ENCODE results near the gene TAC4. TPM values are rescaled to one million over a fixed set of nuclear protein-coding genes. Genes with fewer than 3 reads are reported as not detected.

The TAC4 gene
- total and polyA plus RNA-seq, 2 donors (not counting 3 experiments of a cell fraction or from before 2014, with no cell fraction given): 0.19 TPM; not detected in 1

DNA sequence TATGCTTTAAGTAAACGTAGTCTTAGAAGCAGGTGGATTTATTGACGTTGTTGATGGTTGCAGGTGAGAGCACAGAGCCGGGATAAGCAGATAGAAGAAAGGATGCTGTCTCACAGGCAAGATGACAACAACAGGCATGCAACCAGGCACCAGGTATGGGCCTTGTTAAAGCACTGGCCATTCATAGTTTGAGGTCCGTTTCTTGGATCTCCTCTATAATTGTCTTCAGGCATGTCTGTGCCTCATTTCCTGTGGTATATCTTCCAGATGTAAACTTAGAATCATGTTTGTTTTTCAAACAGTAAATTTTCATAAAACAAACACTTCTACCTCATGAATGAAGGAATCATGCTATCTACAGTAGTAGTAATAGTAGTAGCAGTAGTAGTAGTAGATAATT, 38.8 kb downstream of the TAC4 start:
- no peak overlapping the region for H3K4me3 ChIP-seq (replicated peaks in 1 of 3; ENCODE audit: insufficient read depth in 1 of 3, low read depth in 1 of 3, low read length in 3 of 3)
- no TSS peak for BruUV-seq (replicated peaks)
- H4K20me1 ChIP-seq (replicated peaks; ENCODE audit: control insufficient read depth, extremely low read depth, insufficient read depth, low read length): no peaks in the 10 kb centered on the region
- DNase-seq (ENCODE audit: low read depth, low spot score): no peak
- H3K27ac ChIP-seq (ENCODE audit: insufficient read depth, low read depth, low read length): no peak overlapping the region
- intact Hi-C loops (cut with micrococcal nuclease) (no loop called here), dilution Hi-C loops (cut with MboI; ENCODE audit: extremely low pct_ligation_motif_present, low sequenced_read_pairs) (no loop called here)
- no peak overlapping the region for H2AFZ ChIP-seq (ENCODE audit: low read depth, low read length)
- H3K27me3 ChIP-seq (ENCODE audit: control insufficient read depth in 2 of 2, insufficient read depth in 2 of 2, low read length in 2 of 2): no peaks in the 10 kb centered on the region
- FAIRE-seq: no peak
- H3K9ac ChIP-seq (replicated peaks; ENCODE audit: extremely low read depth, insufficient read depth, low read length): no peak overlapping the region
- peaks cover 8% of the 10 kb centered on the region for H3K4me1 ChIP-seq (ENCODE audit: control insufficient read depth, extremely low read depth, insufficient read depth, low read length)
- POLR2A ChIA-PET: no interaction called here
- H3K79me2 ChIP-seq (ENCODE audit: control insufficient read depth, insufficient read depth, low read length): peaks cover 29% of the 10 kb centered on the region
- peaks cover 8 to 27% of the 10 kb centered on the region in 2 experiments for H3K36me3 ChIP-seq (ENCODE audit: control insufficient read depth in 2 of 2, extremely low read depth in 1 of 2, insufficient read depth in 2 of 2, low read length in 2 of 2)
- TF ChIP-seq FOS (IDR thresholded peaks at IDR 0.05; ENCODE audit: borderline replicate concordance, insufficient read depth, low read length): no peak
- TF ChIP-seq GATA2 (IDR thresholded peaks at IDR 0.05; ENCODE audit: insufficient read depth, insufficient read length, low read depth, low read length): no peak
- TF ChIP-seq MYC (IDR thresholded peaks at IDR 0.05; ENCODE audit: low read depth, low read length): no peak
- TF ChIP-seq, protein P1, sequence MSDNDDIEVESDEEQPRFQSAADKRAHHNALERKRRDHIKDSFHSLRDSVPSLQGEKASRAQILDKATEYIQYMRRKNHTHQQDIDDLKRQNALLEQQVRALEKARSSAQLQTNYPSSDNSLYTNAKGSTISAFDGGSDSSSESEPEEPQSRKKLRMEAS (IDR thresholded peaks at IDR 0.05; ENCODE audit: insufficient read depth, insufficient read length): no peak
- no peak for TF ChIP-seq JUN (IDR thresholded peaks at IDR 0.05; ENCODE audit: borderline replicate concordance, insufficient read depth, insufficient read length, low read depth)
- TF ChIP-seq, protein P2, sequence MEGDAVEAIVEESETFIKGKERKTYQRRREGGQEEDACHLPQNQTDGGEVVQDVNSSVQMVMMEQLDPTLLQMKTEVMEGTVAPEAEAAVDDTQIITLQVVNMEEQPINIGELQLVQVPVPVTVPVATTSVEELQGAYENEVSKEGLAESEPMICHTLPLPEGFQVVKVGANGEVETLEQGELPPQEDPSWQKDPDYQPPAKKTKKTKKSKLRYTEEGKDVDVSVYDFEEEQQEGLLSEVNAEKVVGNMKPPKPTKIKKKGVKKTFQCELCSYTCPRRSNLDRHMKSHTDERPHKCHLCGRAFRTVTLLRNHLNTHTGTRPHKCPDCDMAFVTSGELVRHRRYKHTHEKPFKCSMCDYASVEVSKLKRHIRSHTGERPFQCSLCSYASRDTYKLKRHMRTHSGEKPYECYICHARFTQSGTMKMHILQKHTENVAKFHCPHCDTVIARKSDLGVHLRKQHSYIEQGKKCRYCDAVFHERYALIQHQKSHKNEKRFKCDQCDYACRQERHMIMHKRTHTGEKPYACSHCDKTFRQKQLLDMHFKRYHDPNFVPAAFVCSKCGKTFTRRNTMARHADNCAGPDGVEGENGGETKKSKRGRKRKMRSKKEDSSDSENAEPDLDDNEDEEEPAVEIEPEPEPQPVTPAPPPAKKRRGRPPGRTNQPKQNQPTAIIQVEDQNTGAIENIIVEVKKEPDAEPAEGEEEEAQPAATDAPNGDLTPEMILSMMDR (IDR thresholded peaks at IDR 0.05; ENCODE audit: extremely low read depth in 1 of 2, insufficient read depth in 1 of 2, low read depth in 1 of 2, low read length in 2 of 2): no peak
- TF ChIP-seq EZH2 (IDR thresholded peaks at IDR 0.05; ENCODE audit: borderline replicate concordance, low read depth, low read length, severe bottlenecking): no peak
- no peak for TF ChIP-seq POLR2A (IDR thresholded peaks at IDR 0.05; ENCODE audit: low read depth, low read length)
- no peak for TF ChIP-seq POLR2AphosphoS5 (IDR thresholded peaks at IDR 0.05; ENCODE audit: insufficient read depth, low read depth, low read length)
- CTCF ChIA-PET: no interaction called here
- no peak overlapping the region for H3K4me2 ChIP-seq (ENCODE audit: insufficient read depth, low read length)
- H3K9me1 ChIP-seq (replicated peaks; ENCODE audit: control insufficient read depth, extremely low read depth, insufficient read depth, low read length): no peaks in the 10 kb centered on the region
- H3K9me3 ChIP-seq (replicated peaks; ENCODE audit: control insufficient read depth, insufficient read depth, low read length): no peaks in the 10 kb centered on the region
